ENCODE results near the gene RND2.

RND2 gene

DNA sequence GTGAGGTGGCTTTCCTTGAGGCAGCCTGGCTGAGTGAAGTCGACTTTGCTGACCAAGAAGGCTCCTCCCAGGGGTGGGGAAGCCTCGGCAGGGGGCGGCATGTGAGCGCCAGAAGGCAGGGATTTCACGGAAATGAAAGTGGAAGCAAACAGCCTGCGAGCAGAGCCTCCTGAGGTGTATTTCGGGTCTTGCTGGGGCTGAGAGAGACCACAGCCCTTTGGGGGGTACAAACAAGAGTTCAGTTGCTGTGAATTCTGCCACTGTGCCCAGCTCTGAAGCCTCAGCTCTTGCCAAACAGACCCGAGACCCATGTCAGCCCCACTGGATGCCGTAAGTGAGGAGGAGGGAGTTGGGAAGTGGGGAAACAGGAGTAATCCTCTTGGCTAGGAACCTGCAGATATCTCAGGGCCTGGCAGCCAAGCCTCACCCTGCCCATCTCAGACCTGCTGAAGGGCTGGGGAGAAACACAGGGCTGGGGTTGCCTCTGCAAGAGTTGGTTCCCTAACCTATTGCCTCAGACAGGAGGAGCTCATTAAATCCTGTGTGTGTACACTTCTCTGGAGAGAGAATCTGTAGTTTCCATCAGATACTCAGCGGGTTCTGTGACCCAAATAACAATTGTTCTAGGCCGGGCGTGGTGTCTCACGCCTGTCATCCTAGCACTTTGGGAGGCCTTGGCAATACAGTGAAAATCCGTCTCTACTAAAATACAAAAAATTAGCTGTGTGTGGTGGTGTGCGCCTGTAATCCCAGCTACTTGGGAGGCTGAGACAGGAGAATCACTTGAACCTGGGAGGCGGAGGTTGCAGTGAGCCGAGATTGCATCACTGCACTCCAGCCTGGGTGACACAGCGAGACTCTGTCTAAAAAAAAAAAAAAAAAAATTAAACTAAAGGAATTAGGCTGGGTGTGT lies 18.1 kb upstream of the RND2 start, which contains the start of gene IFI35:
TSS of gene IFI35 (plus strand) at position 146 of the 913 bp plus-strand sequence. CDS start at position 310, 164 bp downstream.
- peak; percentile 60 to 70 (median 70) for DNase-seq (ENCODE audit: low read depth in 3 of 3, low spot score in 1 of 3)

DNA sequence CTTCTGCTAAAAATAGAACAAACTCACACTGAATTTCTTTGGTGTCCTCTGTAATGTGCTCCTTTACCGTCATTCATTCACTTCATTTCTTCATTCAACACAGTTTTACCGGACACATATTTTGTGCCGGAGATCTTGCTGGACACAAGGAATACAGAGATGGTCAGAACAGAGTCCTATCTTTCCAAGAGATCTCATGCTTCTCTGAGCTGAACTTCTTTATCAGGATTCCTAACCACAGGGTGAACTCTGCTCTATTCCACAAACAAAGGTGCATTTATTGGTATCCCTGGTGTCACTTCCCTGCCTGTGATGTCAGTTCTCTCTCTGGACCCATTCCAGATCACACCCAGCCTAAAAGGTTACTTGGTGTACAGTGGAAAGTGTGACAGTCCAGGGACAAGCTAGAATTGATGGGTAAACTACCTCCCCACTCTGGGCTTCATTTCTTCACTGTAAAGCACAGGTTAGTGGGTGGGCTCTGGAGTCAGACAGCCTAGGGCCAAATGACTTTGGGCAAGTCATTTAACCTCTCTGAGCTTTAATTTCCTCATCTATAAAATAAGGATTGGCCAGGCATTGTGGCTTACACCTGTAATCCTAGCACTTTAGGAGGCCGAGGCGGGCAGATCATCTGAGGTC lies 14.2 kb upstream of the RND2 start:
- DNase-seq (ENCODE audit: low read depth in 3 of 3, low spot score in 1 of 3): no peak

DNA sequence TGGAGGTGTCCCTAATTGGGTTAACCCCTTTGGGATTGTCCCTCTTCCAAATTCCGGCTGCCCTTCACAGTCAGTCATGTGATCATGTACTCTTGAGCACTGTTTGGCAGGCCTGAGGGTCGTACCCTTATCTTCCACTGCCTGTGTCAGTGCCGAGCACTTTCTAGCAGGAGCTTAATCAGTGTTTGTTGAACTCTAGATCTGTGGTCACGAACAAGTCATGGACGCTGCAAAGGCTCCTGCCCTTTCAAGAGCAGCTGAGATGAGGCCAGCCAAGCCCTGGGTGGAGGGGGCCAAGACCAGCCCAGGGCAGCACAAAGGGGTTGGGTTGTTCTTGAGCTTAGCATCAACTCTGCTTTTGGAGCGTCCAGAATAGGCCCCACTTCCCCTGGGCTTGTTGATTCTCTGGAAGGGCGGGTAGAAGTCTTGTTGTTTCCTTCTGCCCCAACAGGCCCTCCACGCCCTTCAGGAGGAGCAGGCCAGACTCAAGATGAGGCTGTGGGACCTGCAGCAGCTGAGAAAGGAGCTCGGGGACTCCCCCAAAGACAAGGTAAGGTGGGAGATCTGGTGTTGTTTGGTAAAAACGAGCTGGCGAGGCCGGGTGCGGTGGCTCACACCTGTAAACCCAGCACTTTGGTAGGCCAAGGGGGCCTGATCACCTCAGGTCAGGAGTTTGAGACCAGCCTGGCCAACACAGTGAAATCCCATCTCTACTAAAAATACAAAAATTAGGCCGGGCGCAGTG lies 13.1 kb upstream of the RND2 start:
- no peak for DNase-seq (ENCODE audit: low read depth in 3 of 3, low spot score in 1 of 3)

DNA sequence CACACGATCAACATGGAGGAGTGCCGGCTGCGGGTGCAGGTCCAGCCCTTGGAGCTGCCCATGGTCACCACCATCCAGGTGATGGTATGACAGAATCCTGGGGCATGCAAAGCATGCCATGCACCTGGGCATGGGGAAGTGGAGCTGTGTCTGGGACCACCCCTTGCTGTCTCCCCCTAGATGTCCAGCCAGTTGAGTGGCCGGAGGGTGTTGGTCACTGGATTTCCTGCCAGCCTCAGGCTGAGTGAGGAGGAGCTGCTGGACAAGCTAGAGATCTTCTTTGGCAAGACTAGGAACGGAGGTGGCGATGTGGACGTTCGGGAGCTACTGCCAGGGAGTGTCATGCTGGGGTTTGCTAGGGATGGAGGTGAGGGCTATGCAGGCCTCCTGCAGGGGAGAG lies 11.7 kb upstream of the RND2 start:
- no peak for DNase-seq (ENCODE audit: low read depth in 3 of 3, low spot score in 1 of 3)

DNA sequence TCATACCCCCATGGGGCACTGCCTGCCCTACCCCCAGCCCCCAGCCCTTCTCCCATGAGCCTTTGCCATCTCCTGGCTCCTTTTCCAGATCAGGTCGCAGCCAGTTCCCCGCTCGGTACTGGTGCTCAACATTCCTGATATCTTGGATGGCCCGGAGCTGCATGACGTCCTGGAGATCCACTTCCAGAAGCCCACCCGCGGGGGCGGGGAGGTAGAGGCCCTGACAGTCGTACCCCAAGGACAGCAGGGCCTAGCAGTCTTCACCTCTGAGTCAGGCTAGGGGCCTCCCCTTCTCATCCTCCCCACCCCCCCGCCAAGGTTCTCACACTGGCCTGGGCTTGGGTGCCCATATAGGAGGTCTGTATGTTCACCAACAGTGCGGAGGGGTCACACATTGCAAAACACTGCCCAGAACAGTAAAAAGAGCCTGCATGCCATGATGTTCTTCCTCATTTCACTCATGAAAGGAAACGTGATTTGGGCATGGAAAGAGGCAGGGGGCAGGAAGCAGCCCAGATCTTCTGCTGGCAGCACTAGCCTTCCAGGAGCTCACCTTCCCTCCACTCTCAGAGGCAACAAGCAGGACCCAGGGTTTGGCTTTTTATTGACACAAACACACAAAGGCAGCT lies 10.9 kb upstream of the RND2 start:
- no peak for DNase-seq (ENCODE audit: low read depth in 3 of 3, low spot score in 1 of 3)

DNA sequence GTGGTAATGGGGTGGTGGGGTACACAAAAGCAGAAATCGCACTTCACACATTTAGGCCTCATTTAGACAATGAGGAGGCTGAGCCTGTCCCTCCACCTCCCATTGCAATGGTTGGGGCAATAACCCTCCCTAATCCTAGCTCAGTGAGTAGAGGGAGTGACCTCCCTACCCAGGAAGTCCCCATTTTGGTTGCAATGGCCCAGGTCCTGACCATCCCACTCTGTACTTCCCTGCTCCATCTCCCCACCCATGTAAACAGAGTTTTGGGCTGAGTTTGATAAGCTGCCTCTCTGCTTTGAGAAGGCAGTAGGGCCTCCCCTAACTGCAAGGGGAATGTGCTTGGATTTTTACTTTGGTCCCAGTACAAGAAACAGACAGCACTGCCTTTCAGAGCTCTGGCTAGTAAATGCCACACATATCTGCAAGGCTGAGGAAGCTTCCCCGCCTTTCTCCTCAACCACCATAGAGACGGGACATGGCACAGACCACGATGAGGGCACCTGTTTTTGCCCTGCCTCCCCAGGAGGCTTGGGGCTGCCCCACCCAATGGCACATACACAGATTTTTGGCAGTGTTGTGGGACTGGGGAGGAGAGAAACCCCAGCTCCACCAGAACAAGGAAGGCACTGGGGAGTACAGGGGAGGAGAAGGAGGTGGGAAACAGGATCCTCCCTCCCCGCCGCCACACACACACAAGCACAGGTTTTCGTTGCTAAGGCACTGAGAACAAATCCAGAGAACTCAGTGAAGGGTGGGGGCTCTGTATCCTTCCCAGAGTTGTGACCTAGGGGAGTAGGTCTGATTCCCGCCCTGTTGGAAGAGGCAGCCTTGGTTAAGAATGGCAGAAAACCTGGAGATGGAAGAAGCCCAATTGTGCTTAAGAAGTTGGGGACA lies 10.1 kb upstream of the RND2 start:
- DNase-seq (ENCODE audit: low read depth in 3 of 3, low spot score in 1 of 3): no peak

DNA sequence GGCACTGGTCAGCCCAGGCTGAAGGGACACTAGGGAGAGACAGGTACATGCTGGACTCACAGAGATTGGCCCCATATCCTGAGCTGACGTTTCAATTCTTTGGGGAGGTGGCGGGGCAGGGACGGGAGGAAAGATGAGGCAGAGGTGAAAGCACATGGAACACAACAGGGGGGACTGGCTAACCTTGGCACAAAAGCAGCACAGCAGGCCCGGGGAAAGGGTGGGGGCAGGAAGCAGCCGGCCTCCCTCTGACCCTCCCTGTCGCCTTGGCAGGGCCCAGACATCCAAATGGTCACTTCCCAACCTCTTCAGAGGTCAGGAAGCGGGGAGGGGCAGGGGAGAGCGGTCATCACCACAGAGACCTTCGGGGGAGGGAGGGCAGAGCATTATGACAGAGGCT lies 9.5 kb upstream of the RND2 start:
- DNase-seq (ENCODE audit: low read depth in 3 of 3, low spot score in 1 of 3): no peak

DNA sequence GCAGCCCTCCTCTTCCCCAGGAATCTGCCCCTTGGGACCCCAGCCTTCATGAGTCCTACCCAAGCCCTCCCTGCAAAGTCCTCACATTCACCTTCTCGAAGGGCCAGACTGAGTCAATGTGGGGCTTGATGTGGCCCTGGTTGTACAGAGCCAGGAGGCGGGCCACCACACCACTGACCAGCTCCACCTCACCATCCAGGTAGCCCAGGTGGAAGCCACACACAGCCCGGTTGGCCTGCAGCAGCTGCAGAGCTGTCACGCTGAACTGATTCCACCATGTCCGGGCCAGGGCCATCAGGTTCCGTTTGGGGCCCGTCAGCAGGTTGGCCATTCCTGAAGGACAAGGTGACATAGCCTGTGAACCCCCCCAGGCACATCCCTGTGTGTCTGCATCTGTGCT lies 8.8 kb upstream of the RND2 start:
- DNase-seq (ENCODE audit: low read depth in 3 of 3, low spot score in 1 of 3): no peak

DNA sequence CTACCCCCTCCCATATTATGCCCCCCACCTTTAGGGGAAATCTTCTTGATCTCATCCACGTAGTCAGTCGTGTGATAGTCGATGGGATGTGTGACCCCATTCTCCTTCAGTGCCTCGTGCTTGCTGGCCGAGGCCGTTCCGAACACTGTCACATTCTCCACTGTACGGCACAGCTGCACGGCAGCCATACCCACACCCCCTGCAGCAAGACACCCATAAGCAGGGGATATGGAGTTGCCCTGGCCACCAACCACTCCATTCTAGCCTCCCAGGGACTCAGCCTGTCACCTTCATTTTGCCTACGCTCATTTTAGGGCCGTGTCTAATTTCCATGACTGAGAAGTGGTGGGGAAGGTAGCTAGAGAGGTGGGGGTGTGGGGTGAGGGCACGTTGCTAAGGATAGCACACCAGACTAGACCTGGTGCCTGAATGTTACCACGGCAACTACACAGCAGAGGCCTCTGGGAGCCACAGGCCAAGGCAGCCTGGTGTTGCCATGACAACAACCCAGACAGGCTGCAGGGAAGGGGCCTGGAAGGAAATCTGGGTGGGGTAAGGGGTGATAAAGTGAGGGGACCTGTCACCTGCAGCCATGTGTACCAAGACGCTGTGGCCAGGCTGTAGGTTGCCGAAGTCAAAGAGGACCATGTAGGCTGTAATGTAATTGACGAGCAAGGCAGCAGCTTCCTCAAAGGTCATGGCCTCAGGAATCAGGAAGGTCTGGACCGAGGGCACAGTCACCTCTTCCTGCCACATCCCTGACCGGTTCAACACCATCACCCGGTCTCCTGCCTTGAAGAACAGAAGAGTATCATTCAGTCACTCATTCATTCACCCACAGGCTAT lies 6.8 kb upstream of the RND2 start:
- no peak for DNase-seq (ENCODE audit: low read depth in 3 of 3, low spot score in 1 of 3)

DNA sequence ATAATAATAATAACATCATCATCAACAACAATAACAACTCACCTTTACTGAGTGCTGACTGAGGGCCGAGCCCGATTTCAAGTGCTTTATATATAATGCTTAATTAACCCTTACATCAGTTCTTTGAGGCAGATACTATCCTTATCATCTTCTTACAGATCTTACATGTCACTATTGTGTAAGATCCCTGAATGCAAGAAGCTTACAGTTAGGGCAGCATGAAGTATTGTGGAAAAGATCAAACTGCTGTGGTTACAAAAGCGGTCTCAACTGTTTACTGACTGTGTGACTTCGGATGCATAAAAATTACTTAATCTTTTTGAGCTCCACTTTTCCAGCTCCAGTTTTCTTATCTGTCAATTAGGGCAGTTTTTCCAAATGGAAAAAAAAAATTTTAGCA lies 6.1 kb upstream of the RND2 start:
- DNase-seq (ENCODE audit: low read depth in 3 of 3, low spot score in 1 of 3): no peak

DNA sequence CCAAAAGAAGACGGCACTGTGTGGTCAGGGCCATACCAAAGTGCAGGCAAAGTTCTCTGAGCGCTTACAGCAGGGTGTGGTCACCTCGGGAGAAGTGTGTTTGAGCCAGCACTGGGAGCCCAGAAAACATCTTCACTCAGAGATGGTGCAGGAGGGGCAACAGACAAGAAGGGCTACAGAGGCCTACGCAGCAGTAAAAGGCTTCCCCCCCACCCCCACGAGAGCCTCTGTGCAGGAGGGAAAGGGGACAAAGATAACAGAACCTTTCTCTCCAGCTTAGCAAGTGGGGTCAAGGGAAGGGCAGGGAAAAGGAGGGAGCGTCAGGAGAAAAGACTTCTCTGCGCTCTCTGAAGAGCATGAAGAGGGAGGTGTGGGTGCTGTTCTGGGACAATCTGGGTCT lies 5.6 kb upstream of the RND2 start:
- DNase-seq (ENCODE audit: low read depth in 3 of 3, low spot score in 1 of 3): no peak

DNA sequence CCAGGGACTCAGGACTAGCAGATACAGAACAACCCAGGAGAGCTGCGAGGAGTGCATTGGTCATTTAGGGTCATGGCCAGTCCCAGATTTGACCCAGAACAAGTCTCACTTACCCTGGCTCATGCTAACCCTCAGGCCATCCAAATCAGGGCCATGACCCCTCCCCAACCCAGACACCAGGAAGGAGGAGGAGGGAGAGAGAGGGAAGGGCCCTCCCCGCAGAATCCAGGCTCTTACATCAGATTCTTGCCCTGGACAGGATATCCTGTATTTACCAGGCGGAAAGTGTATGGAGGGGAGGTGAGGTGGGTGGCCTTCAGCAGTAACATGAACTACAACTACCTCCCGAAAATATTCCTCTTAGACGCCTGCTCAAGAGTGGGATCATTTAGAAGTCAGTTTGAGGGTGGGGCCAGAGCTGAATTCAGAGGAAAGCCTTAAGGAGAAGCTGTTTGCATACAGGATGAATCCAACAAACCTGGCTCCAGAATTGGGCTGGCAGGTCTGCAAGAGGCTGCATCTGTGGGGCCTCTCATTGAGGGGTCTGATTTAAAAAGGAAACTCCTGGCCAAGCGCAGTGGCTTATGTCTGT lies 4.9 kb upstream of the RND2 start:
- DNase-seq (ENCODE audit: low read depth in 3 of 3, low spot score in 1 of 3): no peak

DNA sequence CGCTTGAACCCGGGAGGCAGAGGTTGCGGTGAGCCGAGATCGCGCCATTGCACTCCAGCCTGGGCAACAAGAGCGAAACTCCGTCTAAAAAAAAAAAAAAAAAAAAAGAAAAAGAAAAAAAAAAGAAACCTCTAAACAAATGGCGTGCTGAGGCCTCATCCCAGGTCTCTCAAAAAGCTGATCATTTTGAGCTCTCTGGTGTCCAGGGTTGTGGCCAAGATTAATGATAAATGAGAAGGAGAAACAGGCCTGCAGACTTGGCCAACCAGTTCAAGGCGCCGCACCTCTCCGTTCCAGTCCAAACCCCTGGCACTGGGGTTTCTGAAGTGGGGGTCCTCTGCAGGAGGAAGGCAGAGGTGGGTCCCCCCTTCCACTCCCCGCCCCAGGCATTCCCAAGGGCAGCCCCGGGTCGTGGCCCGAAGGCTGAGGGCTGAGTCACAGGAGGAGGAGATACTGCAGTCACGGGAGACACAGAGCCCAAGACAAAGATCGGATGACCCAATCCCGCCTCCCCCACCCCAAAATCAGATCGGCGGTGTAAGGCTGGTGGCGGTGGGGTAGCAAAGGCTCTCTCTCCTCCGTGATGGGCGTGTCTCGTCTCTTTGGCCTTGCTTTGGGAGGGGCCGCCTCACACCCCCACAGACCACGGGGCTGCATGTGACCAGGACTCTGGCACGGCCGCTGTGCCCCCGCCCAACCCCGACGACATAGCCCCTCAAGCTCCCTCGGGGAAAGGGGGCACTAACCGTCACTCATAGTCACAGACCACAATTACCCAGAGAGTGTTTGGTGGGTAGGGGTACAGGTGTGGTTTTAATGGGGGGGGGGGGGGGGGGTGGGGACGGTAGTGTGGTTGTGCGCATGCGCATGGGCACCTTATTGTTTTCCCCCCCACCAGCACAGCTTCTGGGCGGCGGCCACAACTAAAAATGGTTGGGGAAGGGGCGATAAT lies 4.0 kb upstream of the RND2 start:
- DNase-seq (ENCODE audit: low read depth in 3 of 3, low spot score in 1 of 3): no peak

DNA sequence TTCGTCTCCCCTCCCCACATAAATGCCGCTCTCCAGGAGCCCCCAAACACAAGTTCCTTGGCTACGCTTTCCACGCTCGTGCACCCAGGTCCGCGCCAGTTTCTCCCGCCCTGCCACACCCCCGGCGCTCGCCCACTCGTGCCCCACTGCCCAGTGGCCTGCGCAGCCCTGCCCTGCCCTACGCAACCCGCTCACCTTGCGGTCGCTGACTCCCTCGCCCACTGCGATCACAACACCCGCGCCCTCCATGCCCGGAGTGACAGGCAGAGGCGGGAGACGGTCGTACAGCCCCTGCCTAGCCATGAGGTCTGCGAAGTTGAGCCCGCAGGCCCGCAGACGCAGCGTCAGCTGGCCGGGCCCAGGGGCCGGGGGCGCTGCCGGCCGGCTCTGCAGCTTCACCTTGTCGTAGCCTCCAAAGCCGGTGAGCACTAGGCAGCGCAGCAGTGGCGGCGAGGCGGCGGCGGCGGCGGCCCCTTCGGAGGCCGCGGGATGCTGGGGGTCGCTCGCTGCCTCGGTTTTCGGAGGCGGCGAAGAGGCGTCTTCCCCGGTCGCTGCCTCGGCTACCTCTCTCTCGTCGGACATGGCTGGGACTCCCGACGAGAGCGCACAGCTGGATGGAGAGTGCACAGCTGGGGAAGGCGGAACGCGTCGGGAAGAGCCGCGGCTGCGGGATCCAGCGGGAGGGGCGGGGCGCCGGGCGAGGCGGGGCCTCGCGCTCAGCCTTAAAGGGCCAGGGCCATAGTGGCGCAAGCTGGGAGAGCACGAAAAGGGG lies 3.1 kb upstream of the RND2 start, which contains the start of gene VAT1:
TSS of gene VAT1 (minus strand) at position 645 of the 772 bp plus-strand sequence. CDS start at position 582, 63 bp downstream.
- peak in 1 of 3 donors; percentile 55 for DNase-seq (ENCODE audit: low read depth in 3 of 3, low spot score in 1 of 3)

DNA sequence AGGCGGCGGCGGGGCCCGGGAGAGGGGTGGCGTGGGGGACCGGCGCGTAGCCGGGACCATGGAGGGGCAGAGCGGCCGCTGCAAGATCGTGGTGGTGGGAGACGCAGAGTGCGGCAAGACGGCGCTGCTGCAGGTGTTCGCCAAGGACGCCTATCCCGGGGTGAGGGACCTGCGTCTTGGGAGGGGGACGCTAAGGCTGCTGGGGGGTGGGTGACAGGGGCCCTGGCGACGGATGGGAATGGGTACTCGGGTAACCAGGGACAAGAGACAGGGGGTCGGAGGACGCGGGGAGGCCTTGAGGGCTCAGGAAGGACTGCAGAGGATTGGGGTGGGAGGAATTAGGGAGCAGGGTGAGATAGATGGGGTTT lies 243 bp downstream of the RND2 start:
- no peak for DNase-seq (ENCODE audit: low read depth in 3 of 3, low spot score in 1 of 3)

DNA sequence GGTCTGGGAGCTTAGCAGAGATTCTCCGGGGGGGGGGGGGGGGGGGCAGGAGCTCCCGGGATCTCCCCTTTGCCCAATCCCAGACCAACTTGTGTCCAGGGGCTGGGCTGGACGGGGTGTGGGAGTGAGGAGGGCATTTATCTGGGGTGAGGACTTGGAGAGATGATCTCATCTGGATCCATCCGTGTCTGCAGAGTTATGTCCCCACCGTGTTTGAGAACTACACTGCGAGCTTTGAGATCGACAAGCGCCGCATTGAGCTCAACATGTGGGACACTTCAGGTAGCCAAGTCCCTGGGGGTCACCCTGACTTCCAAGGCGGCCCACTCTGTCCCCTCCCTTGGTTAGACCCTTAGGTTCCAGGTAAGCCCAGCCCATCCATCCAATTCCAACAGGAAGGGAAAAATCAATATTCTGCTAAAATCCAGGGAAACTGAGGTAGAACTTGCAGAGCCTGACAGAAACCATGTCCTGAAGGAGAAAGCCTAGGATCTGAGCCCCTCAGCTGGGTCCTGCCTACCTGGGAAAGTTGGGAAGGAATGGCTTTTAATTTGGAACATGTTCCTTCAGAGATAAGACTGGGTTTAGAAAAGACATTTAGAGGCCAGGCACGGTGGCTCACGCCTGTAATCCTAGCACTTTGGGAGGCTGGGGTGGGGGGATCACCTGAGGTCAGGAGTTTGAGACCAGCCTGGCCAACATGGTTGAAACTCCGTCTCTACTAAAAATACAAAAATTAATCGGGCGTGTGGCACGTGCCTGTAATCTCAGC lies 921 bp downstream of the RND2 start:
- DNase-seq (ENCODE audit: low read depth in 3 of 3, low spot score in 1 of 3): no peak
